CD14-positive monocyte (primary cell): ENCODE measurements around the gene LGI2. TPM values are rescaled to one million over a fixed set of nuclear protein-coding genes. Genes with fewer than 3 reads are reported as not detected.

Source experiments
- DNase-seq, 3 donors: peaks; one replicate each; pipeline ENCODE4 v3.0.0-alpha.2; 2011 to 2022
- H2AFZ ChIP-seq: 2 replicates; pipeline ENCODE4 v1.6.0; 2012; ENCODE audit warnings: mild to moderate bottlenecking, low read depth, low read length, inconsistent platforms; ENCODE audit not compliant: insufficient read depth, poor library complexity, severe bottlenecking
- H3K27ac ChIP-seq, 2 donors: 1 replicate in 1 of 2; 2 replicates in 1 of 2; pipeline ENCODE4 v1.5.1; 2012 to 2013; ENCODE audit warnings: low read length in 2 of 2, control low read depth in 1 of 2, inconsistent platforms in 1 of 2, low read depth in 1 of 2, mild to moderate bottlenecking in 1 of 2
- H3K27me3 ChIP-seq, 2 donors: one replicate each; pipeline versions ENCODE4 v1.6.0 to v1.6.1; 2011 to 2013; ENCODE audit warnings: low read length in 2 of 2; ENCODE audit not compliant: control insufficient read depth in 2 of 2, insufficient read depth in 2 of 2
- H3K36me3 ChIP-seq, 2 donors: replicated peaks in 1 of 2; 1 replicate in 1 of 2; 2 replicates in 1 of 2; pipeline versions ENCODE4 v1.5.1 to v1.6.1; 2012 to 2013; ENCODE audit warnings: low read length in 2 of 2, control low read depth in 1 of 2, inconsistent platforms in 1 of 2, mild to moderate bottlenecking in 1 of 2; ENCODE audit not compliant: insufficient read depth in 2 of 2, control insufficient read depth in 1 of 2
- H3K4me1 ChIP-seq, 2 donors: 1 replicate in 1 of 2; 2 replicates in 1 of 2; pipeline versions ENCODE4 v1.5.1 to v1.6.1; 2012 to 2013; ENCODE audit warnings: low read length in 2 of 2, control low read depth in 1 of 2, inconsistent platforms in 1 of 2, mild to moderate bottlenecking in 1 of 2, moderate library complexity in 1 of 2; ENCODE audit not compliant: insufficient read depth in 2 of 2, control insufficient read depth in 1 of 2
- H3K4me2 ChIP-seq: replicated peaks from 2 replicates; pipeline ENCODE3; 2012; ENCODE audit warnings: low read length, moderate library complexity, mild to moderate bottlenecking; ENCODE audit not compliant: poor library complexity, severe bottlenecking; ENCODE audit errors: extremely low read depth
- H3K4me3 ChIP-seq, 3 experiments: fragments of 200-600 bp in 1 of 3; sonication (generic) in 1 of 3; replicated peaks in 1 of 3; 1 replicate in 2 of 3; 2 replicates in 1 of 3; pipeline ENCODE4 v1.5.1; 2011 to 2013; ENCODE audit warnings: low read length in 3 of 3, mild to moderate bottlenecking in 3 of 3, control low read depth in 2 of 3, low read depth in 2 of 3, inconsistent platforms in 1 of 3, moderate library complexity in 1 of 3
- H3K79me2 ChIP-seq: 2 replicates; pipeline ENCODE4 v1.6.0; 2012; ENCODE audit warnings: mild to moderate bottlenecking, control low read depth, inconsistent platforms, low read length, moderate library complexity; ENCODE audit not compliant: insufficient read depth
- H3K9ac ChIP-seq: 2 replicates; pipeline ENCODE4 v1.6.0; 2017; ENCODE audit warnings: low read length, mild to moderate bottlenecking; ENCODE audit not compliant: insufficient read depth, poor library complexity, severe bottlenecking
- H3K9me3 ChIP-seq, 2 donors: replicated peaks in 1 of 2; 1 replicate in 1 of 2; 2 replicates in 1 of 2; pipeline versions ENCODE4 v1.5.1 to v1.6.1; 2012 to 2013; ENCODE audit warnings: low read length in 2 of 2, control low read depth in 1 of 2; ENCODE audit not compliant: control insufficient read depth in 1 of 2, insufficient read depth in 1 of 2
- H4K20me1 ChIP-seq: 2 replicates; pipeline ENCODE4 v1.6.0; 2012; ENCODE audit warnings: mild to moderate bottlenecking, low read length, control low read depth, moderate library complexity; ENCODE audit not compliant: insufficient read depth
- H3K27ac Mint-ChIP-seq, 7 donors: one replicate each; pipeline ENCODE4 v1.8.0; 2020; ENCODE audit warnings: mild to moderate bottlenecking in 7 of 7, mixed read lengths in 7 of 7, moderate library complexity in 6 of 7, inconsistent platforms in 2 of 7
- H3K27me3 Mint-ChIP-seq, 3 donors: one replicate each; pipeline ENCODE4 v1.8.0; 2021 to 2022; ENCODE audit warnings: low read depth in 3 of 3, mild to moderate bottlenecking in 3 of 3, mixed read lengths in 3 of 3, moderate library complexity in 3 of 3, inconsistent platforms in 1 of 3
- H3K36me3 Mint-ChIP-seq, 2 donors: one replicate each; pipeline ENCODE4 v1.8.0; 2020; ENCODE audit warnings: mixed read lengths in 2 of 2, inconsistent platforms in 1 of 2, mild to moderate bottlenecking in 1 of 2
- H3K4me1 Mint-ChIP-seq: one replicate; pipeline ENCODE4 v1.8.0; 2020; ENCODE audit warnings: mild to moderate bottlenecking, mixed read lengths
- H3K4me3 Mint-ChIP-seq, 2 donors: one replicate each; pipeline ENCODE4 v1.8.0; 2020; ENCODE audit warnings: mild to moderate bottlenecking in 2 of 2, mixed read lengths in 2 of 2, moderate library complexity in 1 of 2
- H3K9me3 Mint-ChIP-seq, 7 donors: one replicate each; pipeline ENCODE4 v1.8.0; 2020 to 2022; ENCODE audit warnings: mixed read lengths in 7 of 7, mild to moderate bottlenecking in 6 of 7, moderate library complexity in 6 of 7, inconsistent platforms in 2 of 7
- CTCF ChIP-seq: fragments of 200-600 bp; IDR thresholded peaks from one replicate; pipeline ENCODE4 v1.8.0; 2022; ENCODE audit warnings: antibody characterized with exemption, mild to moderate bottlenecking
- WGBS: methylation state at CpG from one replicate; pipeline ENCODE4 v1.1.5; 2013; ENCODE audit warnings: missing lambda C conversion rate; ENCODE audit not compliant: insufficient coverage; 5-methylcytosine and 5-hydroxymethylcytosine counted together
- intact Hi-C, 2 donors: fragments of 100-400 bp; cut with micrococcal nuclease; formaldehyde crosslinking; loops; one replicate each; pipeline versions ENCODE4 v1.15.0 to v1.15.1; 2023
- polyA plus RNA-seq, 3 donors: library from polyadenylated mRNA; depleted of rRNA in 1 of 3; unstranded in 2 of 3; stranded (reverse) in 1 of 3; fragments of 300-500 nt in 2 of 3; fragments of >200 nt in 1 of 3; fragmentation: Illumina TruSeq in 2 of 3; gene quantifications; 1 replicate in 2 of 3; 2 replicates in 1 of 3; pipeline ENCODE4 v1.2.3, GENCODE V29; 2012 to 2021

LGI2 gene
- polyA plus RNA-seq, 3 donors = 0.30 to 0.33 TPM; not detected in 1

DNA sequence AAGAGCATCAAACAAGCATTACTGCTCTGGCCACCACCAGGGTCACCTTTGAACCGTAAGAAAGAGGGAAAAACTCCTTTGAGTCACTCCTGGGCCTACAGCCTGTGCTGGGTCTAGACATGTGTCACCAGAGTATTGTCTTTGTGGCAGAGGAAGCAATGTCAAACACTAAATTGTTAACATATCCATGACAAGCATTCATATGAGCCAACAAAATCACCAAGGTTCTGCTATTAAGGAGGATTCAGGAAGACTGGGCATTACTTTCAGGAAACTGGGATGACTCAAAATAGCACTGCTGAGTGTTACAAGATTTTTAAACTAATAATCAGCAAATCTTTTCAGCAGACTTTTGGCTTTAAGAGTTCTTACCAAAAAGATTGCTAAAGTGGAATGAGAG, 28.1 kb downstream of the LGI2 start:
- Histone ChIP-seq H3K9me3 (no peaks in the 10 kb centered on the region), H3K4me3 (no peak overlapping the region), H3K4me2 (no peak overlapping the region), H3K27me3 (peaks cover 0 to 4% of the 10 kb centered on the region in 2 donors), H3K36me3 (no peaks in the 10 kb centered on the region), H3K9ac (no peak overlapping the region), H3K27ac (no peak overlapping the region), H2AFZ (no peak overlapping the region), H4K20me1 (no peaks in the 10 kb centered on the region), H3K79me2 (no peaks in the 10 kb centered on the region), H3K4me1 (peaks cover 6 to 9% of the 10 kb centered on the region in 2 donors)
- WGBS = 100% methylated on average over 1 of the region's 1 CpG
- TF ChIP-seq CTCF = no peak
- Mint-ChIP-seq H3K4me1 (peaks cover 13% of the 10 kb centered on the region), H3K36me3 (peaks cover 0 to under 1% of the 10 kb centered on the region in 2 donors), H3K9me3 (peaks cover 0 to 5% (median 0%) of the 10 kb centered on the region in 7 donors), H3K4me3 (no peak overlapping the region), H3K27me3 (peaks cover 2 to 7% (median 2%) of the 10 kb centered on the region in 3 donors), H3K27ac (no peak overlapping the region)
- intact Hi-C loops = no loop called here
- no peak for DNase-seq

- peaks cover 8% of the 10 kb centered on the region for H3K4me1 Mint-ChIP-seq
- Histone ChIP-seq H3K27ac (no peak overlapping the region), H4K20me1 (no peaks in the 10 kb centered on the region), H3K36me3 (no peaks in the 10 kb centered on the region), H3K79me2 (no peaks in the 10 kb centered on the region), H3K9ac (no peak overlapping the region), H3K4me1 (peaks cover 6 to 9% of the 10 kb centered on the region in 2 donors), H3K4me2 (no peak overlapping the region), H3K9me3 (no peaks in the 10 kb centered on the region), H2AFZ (no peak overlapping the region), H3K27me3 (peaks cover 0 to 4% of the 10 kb centered on the region in 2 donors), H3K4me3 (no peak overlapping the region)
- H3K4me3 Mint-ChIP-seq = no peak overlapping the region
- intact Hi-C loops = no loop called here
- H3K36me3 Mint-ChIP-seq = peaks cover 0 to 4% of the 10 kb centered on the region in 2 donors
- no peak overlapping the region for H3K27ac Mint-ChIP-seq
- DNase-seq = no peak
- peaks cover 2 to 8% (median 2%) of the 10 kb centered on the region in 3 donors for H3K27me3 Mint-ChIP-seq
- H3K9me3 Mint-ChIP-seq = peaks cover 0 to 3% (median 0%) of the 10 kb centered on the region in 7 donors
- TF ChIP-seq CTCF = no peak
- WGBS = no CpG with 5 or more reads among the region's 3 CpGs
Observed at GRCh38 chr4:25001509-25001908, 29.2 kb downstream of the LGI2 start.
